HepG2 (cell line): ENCODE measurements around the gene NSD1. TPM values are rescaled to one million over a fixed set of nuclear protein-coding genes. Genes with fewer than 3 reads are reported as not detected.

Experiments used
- CBX1 ChIP-seq: IDR thresholded peaks from one replicate; pipeline ENCODE4 v1.6.1; 2016; ENCODE audit warnings: antibody characterized with exemption, low read depth
- DNMT1 ChIP-seq: sonication (generic); formaldehyde crosslinking; IDR thresholded peaks from 2 replicates; pipeline ENCODE4 v1.5.1; 2020; ENCODE audit warnings: mild to moderate bottlenecking, missing genetic modification reagents
- FOXK1 ChIP-seq: sonication (generic); formaldehyde crosslinking; IDR thresholded peaks from 2 replicates; pipeline ENCODE4 v1.4.0; 2020; ENCODE audit warnings: low read depth, missing genetic modification reagents, borderline replicate concordance
- GABPB1 ChIP-seq: IDR thresholded peaks from 2 replicates; pipeline ENCODE4 v1.6.1; 2016; ENCODE audit warnings: mild to moderate bottlenecking, missing genetic modification reagents, moderate library complexity, missing compliant biosample characterization
- HDAC1 ChIP-seq: sonication (generic); formaldehyde crosslinking; IDR thresholded peaks from 2 replicates; pipeline ENCODE4 v1.5.1; 2020; ENCODE audit warnings: mild to moderate bottlenecking, missing genetic modification reagents
- JARID2 ChIP-seq: sonication (generic); formaldehyde crosslinking; IDR thresholded peaks from 2 replicates; pipeline ENCODE4 v1.8.1; 2023; ENCODE audit warnings: missing genetic modification reagents, inconsistent platforms; ENCODE audit not compliant: insufficient replicate concordance
- NONO ChIP-seq, 2 experiments: fragments of 450-650 bp in 1 of 2; sonication (generic) in 1 of 2; formaldehyde crosslinking in 1 of 2; IDR thresholded peaks in 1 of 2; conservative IDR thresholded peaks in 1 of 2; 2 replicates each; pipeline versions ENCODE4 v1.6.1 to v1.8.0; 2017 to 2022; ENCODE audit warnings: mild to moderate bottlenecking in 1 of 2, missing genetic modification reagents in 1 of 2, moderate library complexity in 1 of 2
- SALL1 ChIP-seq: sonication (generic); formaldehyde crosslinking; IDR thresholded peaks from 2 replicates; pipeline ENCODE4 v1.8.0; 2022; ENCODE audit warnings: mild to moderate bottlenecking, missing genetic modification reagents
- SIX4 ChIP-seq: sonication (generic); formaldehyde crosslinking; IDR thresholded peaks from 2 replicates; pipeline ENCODE4 v1.4.0; 2020; ENCODE audit warnings: missing genetic modification reagents
- SMARCE1 ChIP-seq: fragments of 450-650 bp; IDR thresholded peaks from 2 replicates; pipeline ENCODE4 v1.6.1; 2017; ENCODE audit warnings: borderline replicate concordance
- SNAPC2 ChIP-seq: sonication (generic); formaldehyde crosslinking; IDR thresholded peaks from 2 replicates; pipeline ENCODE4 v1.8.1; 2022; ENCODE audit warnings: mild to moderate bottlenecking, missing genetic modification reagents
- SUZ12 ChIP-seq: fragments of 150-350 bp; IDR thresholded peaks from 2 replicates; pipeline ENCODE4 v1.6.1; 2014; ENCODE audit warnings: low read depth, low read length
- TCF7L2 ChIP-seq: IDR thresholded peaks from 2 replicates; pipeline ENCODE4 v1.6.1; 2011; ENCODE audit warnings: mild to moderate bottlenecking, low read depth, low read length, moderate library complexity
- TSC22D2 ChIP-seq: sonication (generic); formaldehyde crosslinking; IDR thresholded peaks from 2 replicates; pipeline ENCODE4 v1.5.1; 2020; ENCODE audit warnings: missing genetic modification reagents, mild to moderate bottlenecking, borderline replicate concordance
- WIZ ChIP-seq: sonication (generic); formaldehyde crosslinking; IDR thresholded peaks from 2 replicates; pipeline ENCODE4 v1.5.1; 2020; ENCODE audit warnings: mild to moderate bottlenecking, missing genetic modification reagents
- ZC3H13 ChIP-seq: sonication (generic); formaldehyde crosslinking; IDR thresholded peaks from 2 replicates; pipeline ENCODE4 v1.8.1; 2023; ENCODE audit warnings: mild to moderate bottlenecking, missing genetic modification reagents, moderate library complexity
- ZFP1 ChIP-seq: IDR thresholded peaks from 2 replicates; pipeline ENCODE4 v1.6.1; 2016
- ZNF274 ChIP-seq: sonication (generic); formaldehyde crosslinking; IDR thresholded peaks from 2 replicates; pipeline ENCODE4 v1.5.1; 2020; ENCODE audit warnings: mild to moderate bottlenecking, missing genetic modification reagents
- ZNF672 ChIP-seq: sonication (generic); formaldehyde crosslinking; IDR thresholded peaks from 2 replicates; pipeline ENCODE4 v1.8.1; 2022; ENCODE audit warnings: missing genetic modification reagents
- ZNF709 ChIP-seq: sonication (generic); formaldehyde crosslinking; IDR thresholded peaks from 2 replicates; pipeline ENCODE4 v1.5.0; 2020; ENCODE audit warnings: mild to moderate bottlenecking, missing genetic modification reagents
- ZNF749 ChIP-seq: sonication (generic); formaldehyde crosslinking; IDR thresholded peaks from 2 replicates; pipeline ENCODE4 v1.8.0; 2022; ENCODE audit warnings: mild to moderate bottlenecking, missing genetic modification reagents, moderate library complexity, borderline replicate concordance
- ZNF768 ChIP-seq: sonication (generic); formaldehyde crosslinking; IDR thresholded peaks from 2 replicates; pipeline ENCODE4 v1.4.0; 2020; ENCODE audit warnings: missing genetic modification reagents
- ZNF839 ChIP-seq: sonication (generic); formaldehyde crosslinking; IDR thresholded peaks from 2 replicates; pipeline ENCODE4 v1.4.0; 2020; ENCODE audit warnings: missing genetic modification reagents, mild to moderate bottlenecking, borderline replicate concordance
- polyA plus RNA-seq, 8 experiments: library from polyadenylated mRNA; depleted of rRNA in 3 of 8; stranded (reverse) in 7 of 8; unstranded in 1 of 8; fragments of >200 nt; fragmentation: Illumina TruSeq in 4 of 8; extraction: Trizol in 4 of 8; gene quantifications; 2 replicates each; pipeline versions ENCODE4 v1.2.1 to v1.2.3, GENCODE V29; 2011 to 2016; ENCODE audit warnings: low read depth in 4 of 8, missing spikeins in 1 of 8, mixed read lengths in 1 of 8; ENCODE audit not compliant: insufficient read depth in 1 of 8
- total RNA-seq, 5 experiments: library from RNA; depleted of rRNA; stranded (reverse); fragments of >200 nt; fragmentation: Illumina TruSeq; extraction: Trizol; gene quantifications; 2 replicates each; pipeline ENCODE4 v1.2.3, GENCODE V29; 2016; ENCODE audit warnings: low read depth in 1 of 5
- TF ChIP-seq, protein P1 (sequence below): sonication (generic); formaldehyde crosslinking; IDR thresholded peaks from 2 replicates; pipeline ENCODE4 v1.5.1; 2020; ENCODE audit warnings: mild to moderate bottlenecking, moderate library complexity, missing genetic modification reagents
- TF ChIP-seq, protein P2 (sequence below): sonication (generic); formaldehyde crosslinking; IDR thresholded peaks from 2 replicates; pipeline ENCODE4 v1.9.0; 2021; ENCODE audit warnings: missing genetic modification reagents, borderline replicate concordance
- TF ChIP-seq, protein P3 (sequence below): IDR thresholded peaks from 2 replicates; pipeline ENCODE4 v1.6.1; 2016; ENCODE audit warnings: mild to moderate bottlenecking

The NSD1 gene
- total and polyA plus RNA-seq, 2 of the 13 experiments (the other 11 are each of a cell fraction or from before 2014, with no cell fraction given): 0.01 to 0.09 TPM

DNA sequence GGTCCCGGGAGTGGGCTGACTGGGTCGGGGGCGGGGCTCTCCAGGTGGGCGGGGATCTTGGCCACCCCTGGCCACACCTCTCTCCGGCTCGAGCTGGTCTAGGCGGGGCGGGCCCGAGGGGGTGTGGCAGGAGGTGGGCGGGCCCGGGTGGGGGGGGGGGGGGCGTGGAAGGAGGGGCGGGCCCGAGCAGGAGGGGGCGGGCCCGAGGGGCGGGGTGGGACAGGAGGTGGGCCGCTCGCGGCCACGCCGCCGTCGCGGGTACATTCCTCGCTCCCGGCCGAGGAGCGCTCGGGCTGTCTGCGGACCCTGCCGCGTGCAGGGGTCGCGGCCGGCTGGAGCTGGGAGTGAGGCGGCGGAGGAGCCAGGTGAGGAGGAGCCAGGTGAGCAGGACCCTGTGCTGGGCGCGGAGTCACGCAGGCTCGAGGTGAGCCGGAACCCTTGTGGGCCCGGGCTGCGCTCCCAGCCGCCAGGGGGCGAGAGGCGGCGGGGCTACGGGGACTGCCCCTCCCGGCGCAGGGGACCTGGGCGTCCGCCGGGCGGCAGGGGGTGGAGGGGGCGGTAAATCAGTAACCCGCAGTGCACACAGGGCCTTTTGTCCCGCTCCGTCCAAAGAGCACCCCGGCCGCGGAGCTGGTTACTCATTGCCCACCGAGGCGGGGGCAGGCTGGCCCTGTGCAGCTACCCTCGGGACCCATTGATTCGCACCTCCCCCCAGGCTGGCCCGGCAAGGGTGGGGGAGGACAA is 46.7 kb upstream of the NSD1 start, which contains the start of gene FGFR4 (continued):
- 0 out of 2 replicates have a peak, but pooled peaks have one; percentile 35 for TF ChIP-seq ZNF839 (CRISPR knock-in tag)
- TF ChIP-seq GABPB1: peak; percentile 84
- no peak for TF ChIP-seq NONO (IDR thresholded peaks at IDR 0.05)
- TF ChIP-seq NONO (CRISPR knock-in tag; conservative IDR thresholded peaks at IDR 0.05): peak; percentile 96
- peak; percentile 83 for TF ChIP-seq SALL1 (CRISPR knock-in tag)
- peak; percentile 70; the same call in 1 of the 2 replicates for TF ChIP-seq DNMT1
- TF ChIP-seq SIX4: 0 out of 2 replicates have a peak, but pooled peaks have one; percentile 28
- peak; percentile 80; the same call in 1 of the 2 replicates for TF ChIP-seq ZC3H13 (CRISPR knock-in tag)
- TF ChIP-seq ZNF709 (CRISPR knock-in tag): peak; percentile 84; the same call in 1 of the 2 replicates
- TF ChIP-seq, protein P1, sequence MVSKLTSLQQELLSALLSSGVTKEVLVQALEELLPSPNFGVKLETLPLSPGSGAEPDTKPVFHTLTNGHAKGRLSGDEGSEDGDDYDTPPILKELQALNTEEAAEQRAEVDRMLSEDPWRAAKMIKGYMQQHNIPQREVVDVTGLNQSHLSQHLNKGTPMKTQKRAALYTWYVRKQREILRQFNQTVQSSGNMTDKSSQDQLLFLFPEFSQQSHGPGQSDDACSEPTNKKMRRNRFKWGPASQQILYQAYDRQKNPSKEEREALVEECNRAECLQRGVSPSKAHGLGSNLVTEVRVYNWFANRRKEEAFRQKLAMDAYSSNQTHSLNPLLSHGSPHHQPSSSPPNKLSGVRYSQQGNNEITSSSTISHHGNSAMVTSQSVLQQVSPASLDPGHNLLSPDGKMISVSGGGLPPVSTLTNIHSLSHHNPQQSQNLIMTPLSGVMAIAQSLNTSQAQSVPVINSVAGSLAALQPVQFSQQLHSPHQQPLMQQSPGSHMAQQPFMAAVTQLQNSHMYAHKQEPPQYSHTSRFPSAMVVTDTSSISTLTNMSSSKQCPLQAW (CRISPR knock-in tag): peak; percentile 100
- no peak for TF ChIP-seq SMARCE1
- TF ChIP-seq, protein P2, sequence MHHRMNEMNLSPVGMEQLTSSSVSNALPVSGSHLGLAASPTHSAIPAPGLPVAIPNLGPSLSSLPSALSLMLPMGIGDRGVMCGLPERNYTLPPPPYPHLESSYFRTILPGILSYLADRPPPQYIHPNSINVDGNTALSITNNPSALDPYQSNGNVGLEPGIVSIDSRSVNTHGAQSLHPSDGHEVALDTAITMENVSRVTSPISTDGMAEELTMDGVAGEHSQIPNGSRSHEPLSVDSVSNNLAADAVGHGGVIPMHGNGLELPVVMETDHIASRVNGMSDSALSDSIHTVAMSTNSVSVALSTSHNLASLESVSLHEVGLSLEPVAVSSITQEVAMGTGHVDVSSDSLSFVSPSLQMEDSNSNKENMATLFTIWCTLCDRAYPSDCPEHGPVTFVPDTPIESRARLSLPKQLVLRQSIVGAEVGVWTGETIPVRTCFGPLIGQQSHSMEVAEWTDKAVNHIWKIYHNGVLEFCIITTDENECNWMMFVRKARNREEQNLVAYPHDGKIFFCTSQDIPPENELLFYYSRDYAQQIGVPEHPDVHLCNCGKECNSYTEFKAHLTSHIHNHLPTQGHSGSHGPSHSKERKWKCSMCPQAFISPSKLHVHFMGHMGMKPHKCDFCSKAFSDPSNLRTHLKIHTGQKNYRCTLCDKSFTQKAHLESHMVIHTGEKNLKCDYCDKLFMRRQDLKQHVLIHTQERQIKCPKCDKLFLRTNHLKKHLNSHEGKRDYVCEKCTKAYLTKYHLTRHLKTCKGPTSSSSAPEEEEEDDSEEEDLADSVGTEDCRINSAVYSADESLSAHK (CRISPR knock-in tag): no peak
- TF ChIP-seq TCF7L2: no peak
- TF ChIP-seq ZNF768 (CRISPR knock-in tag): peak; percentile 45
- peak; percentile 88 for TF ChIP-seq CBX1
- TF ChIP-seq ZNF749 (CRISPR knock-in tag): 0 out of 2 replicates have a peak, but pooled peaks have one; percentile 86
- TF ChIP-seq HDAC1 (CRISPR knock-in tag): peak; percentile 92
- no peak for TF ChIP-seq ZFP1 (CRISPR knock-in tag)
- no peak for TF ChIP-seq JARID2
- TF ChIP-seq SNAPC2: no peak; the same call in 1 of the 2 replicates
- TF ChIP-seq FOXK1 (CRISPR knock-in tag): peak; percentile 69; the same call in 1 of the 2 replicates
- peak; percentile 69; the same call in 1 of the 2 replicates for TF ChIP-seq ZNF274 (CRISPR knock-in tag)
- TF ChIP-seq SUZ12: 0 out of 2 replicates have a peak, but pooled peaks have one; percentile 2
- peak; percentile 64; the same call in 1 of the 2 replicates for TF ChIP-seq WIZ (CRISPR knock-in tag)
- TF ChIP-seq TSC22D2 (CRISPR knock-in tag): peak; percentile 64; the same call in 1 of the 2 replicates
- 0 out of 2 replicates have a peak, but pooled peaks have one; percentile 61 for TF ChIP-seq ZNF672 (CRISPR knock-in tag)
- TF ChIP-seq, protein P3, sequence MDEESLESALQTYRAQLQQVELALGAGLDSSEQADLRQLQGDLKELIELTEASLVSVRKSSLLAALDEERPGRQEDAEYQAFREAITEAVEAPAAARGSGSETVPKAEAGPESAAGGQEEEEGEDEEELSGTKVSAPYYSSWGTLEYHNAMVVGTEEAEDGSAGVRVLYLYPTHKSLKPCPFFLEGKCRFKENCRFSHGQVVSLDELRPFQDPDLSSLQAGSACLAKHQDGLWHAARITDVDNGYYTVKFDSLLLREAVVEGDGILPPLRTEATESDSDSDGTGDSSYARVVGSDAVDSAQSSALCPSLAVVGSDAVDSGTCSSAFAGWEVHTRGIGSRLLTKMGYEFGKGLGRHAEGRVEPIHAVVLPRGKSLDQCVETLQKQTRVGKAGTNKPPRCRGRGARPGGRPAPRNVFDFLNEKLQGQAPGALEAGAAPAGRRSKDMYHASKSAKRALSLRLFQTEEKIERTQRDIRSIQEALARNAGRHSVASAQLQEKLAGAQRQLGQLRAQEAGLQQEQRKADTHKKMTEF (CRISPR knock-in tag): peak; percentile 95
